HG03378 (cell line): ENCODE results near the gene MIEF2.

Source experiments
- ATAC-seq: cut with Tn5 transposase; IDR thresholded peaks from one replicate; pipeline ENCODE4 v1.9.1; 2021; ENCODE audit warnings: mild to moderate bottlenecking, moderate library complexity; ENCODE audit not compliant: unreplicated experiment

The MIEF2 gene

GRCh38 chr17:18254888-18255649, 5.4 kb upstream of the MIEF2 start:
- no peak for ATAC-seq

- no peak for ATAC-seq
These were observed 4.1 kb upstream of the MIEF2 start for GRCh38 chr17:18256351-18256750.

- ATAC-seq: no peak
These were observed 3.7 kb upstream of the MIEF2 start for GRCh38 chr17:18256776-18257175.

- ATAC-seq: no peak
These were observed 3.0 kb upstream of the MIEF2 start for GRCh38 chr17:18257268-18257981.

- ATAC-seq: no peak
These were observed 2.5 kb upstream of the MIEF2 start for GRCh38 chr17:18257982-18258355.

- ATAC-seq: no peak
These were observed 2.0 kb upstream of the MIEF2 start, which contains the start of gene FLII for GRCh38 chr17:18258356-18259038. TSS of gene FLII (minus strand) at chr17:18258738. CDS start at chr17:18258690, 48 bp downstream.

- no peak for ATAC-seq
These were observed 686 bp upstream of the MIEF2 start for GRCh38 chr17:18259621-18260331.

GRCh38 chr17:18261146-18261515, 669 bp downstream of the MIEF2 start:
- peak; percentile 15 for ATAC-seq

GRCh38 chr17:18261659-18262058, 1.2 kb downstream of the MIEF2 start:
- no peak for ATAC-seq

GRCh38 chr17:18262111-18262510, 1.6 kb downstream of the MIEF2 start:
- no peak for ATAC-seq

- ATAC-seq: no peak
These were observed 2.2 kb downstream of the MIEF2 start for GRCh38 chr17:18262641-18263040.

- ATAC-seq: no peak
These were observed 3.6 kb downstream of the MIEF2 start for GRCh38 chr17:18263885-18264682.

- no peak for ATAC-seq
These were observed 6.9 kb downstream of the MIEF2 start for GRCh38 chr17:18267366-18267765.

GRCh38 chr17:18267927-18268711, 7.7 kb downstream of the MIEF2 start:
- ATAC-seq: no peak

- no peak for ATAC-seq
These were observed 9.8 kb downstream of the MIEF2 start for GRCh38 chr17:18270046-18270931.

GRCh38 chr17:18277076-18277475, 16.6 kb downstream of the MIEF2 start:
- ATAC-seq: no peak

- ATAC-seq: no peak
These were observed 18.4 kb downstream of the MIEF2 start for GRCh38 chr17:18278867-18279266.

- ATAC-seq: no peak
These were observed 19.8 kb downstream of the MIEF2 start for GRCh38 chr17:18280249-18280648.
